Upper lobe of left lung (tissue), 6 donors: ENCODE measurements around the gene COBL. TPM values are rescaled to one million over a fixed set of nuclear protein-coding genes. Genes with fewer than 3 reads are reported as not detected.

Experiments
- ATAC-seq, 2 donors: fragments of 200-7000 bp; cut with Tn5 transposase; one replicate each; pipeline ENCODE4 v1.9.1; 2022; ENCODE audit warnings: mild to moderate bottlenecking in 2 of 2, moderate library complexity in 2 of 2; ENCODE audit not compliant: low FRiP score in 2 of 2
- DNase-seq, 2 donors: peaks; one replicate each; pipeline ENCODE4 v3.0.0-alpha.2; 2019 to 2020
- H3K27ac ChIP-seq, 4 donors: fragments of 200-600 bp; sonication (generic); one replicate each; pipeline ENCODE4 v1.5.1; 2016 to 2019
- H3K27me3 ChIP-seq, 4 donors: fragments of 200-600 bp; sonication (generic); one replicate each; pipeline ENCODE4 v1.5.1; 2017 to 2019
- H3K36me3 ChIP-seq, 4 donors: fragments of 200-600 bp; sonication (generic); one replicate each; pipeline ENCODE4 v1.5.1; 2016 to 2019
- H3K4me1 ChIP-seq, 4 donors: fragments of 200-600 bp; sonication (generic); one replicate each; pipeline ENCODE4 v1.5.1; 2018 to 2019
- H3K4me3 ChIP-seq, 4 donors: fragments of 200-600 bp; sonication (generic); one replicate each; pipeline ENCODE4 v1.5.1; 2017 to 2019; ENCODE audit warnings: mild to moderate bottlenecking in 2 of 4, moderate library complexity in 1 of 4
- H3K9me3 ChIP-seq, 4 donors: fragments of 200-600 bp; sonication (generic); one replicate each; pipeline ENCODE4 v1.5.1; 2018 to 2019
- EP300 ChIP-seq, 4 donors: sonication (generic); formaldehyde crosslinking; IDR thresholded peaks; one replicate each; pipeline ENCODE4 v1.5.1; 2017; ENCODE audit warnings: antibody characterized with exemption in 4 of 4, control low read depth in 2 of 4
- POLR2A ChIP-seq, 4 donors: fragments of 450-650 bp; IDR thresholded peaks; one replicate each; pipeline ENCODE4 v1.5.1; 2016 to 2017; ENCODE audit warnings: antibody characterized with exemption in 4 of 4, mild to moderate bottlenecking in 2 of 4
- POLR2AphosphoS5 ChIP-seq, 2 donors: sonication (generic); formaldehyde crosslinking; IDR thresholded peaks; one replicate each; pipeline ENCODE4 v1.5.1; 2017; ENCODE audit warnings: antibody characterized with exemption in 2 of 2
- WGBS, 2 donors: methylation state at CpG; one replicate each; pipeline ENCODE4 v1.1.5; 2017 to 2018; 5-methylcytosine and 5-hydroxymethylcytosine counted together
- total RNA-seq, 6 donors: library from RNA; depleted of rRNA in 4 of 6; stranded (reverse); fragments of >200 nt in 4 of 6; gene quantifications; one replicate each; pipeline versions ENCODE4 v1.1.0 to v1.2.1, GENCODE V29; 2016 to 2021
- TF ChIP-seq, protein P1 (sequence below), 6 experiments: fragments of 450-650 bp in 4 of 6; fragments of 200-600 bp in 2 of 6; sonication (generic) in 2 of 6; IDR thresholded peaks; one replicate each; pipeline ENCODE4 v1.5.1; 2016 to 2019; ENCODE audit warnings: antibody characterized with exemption in 6 of 6
- donor health status: DM: no; HTN: no; CAD: no; lungs with moderate emphysema.
- donor health status: DM: no; HTN: yes; CAD: no; lungs with severe emphysema.

COBL gene
- total RNA-seq, 6 donors from 2014 or later, result 27.0 to 54.7 (median 36.8) TPM

GRCh38 chr7:51104278-51104677 lies 212.3 kb downstream of the COBL start:
- ATAC-seq, result no peak
- Histone ChIP-seq H3K27me3 (no peaks in the 10 kb centered on the region), H3K9me3 (no peaks in the 10 kb centered on the region), H3K4me3 (no peak overlapping the region), H3K4me1 (peaks cover 0 to 3% (median 0%) of the 10 kb centered on the region in 4 donors), H3K36me3 (no peaks in the 10 kb centered on the region), H3K27ac (no peak overlapping the region)
- no peak for TF ChIP-seq POLR2AphosphoS5 (IDR thresholded peaks at IDR 0.05)
- no peak for TF ChIP-seq POLR2A (IDR thresholded peaks at IDR 0.05)
- no peak for TF ChIP-seq EP300 (IDR thresholded peaks at IDR 0.05)
- TF ChIP-seq, protein P1, sequence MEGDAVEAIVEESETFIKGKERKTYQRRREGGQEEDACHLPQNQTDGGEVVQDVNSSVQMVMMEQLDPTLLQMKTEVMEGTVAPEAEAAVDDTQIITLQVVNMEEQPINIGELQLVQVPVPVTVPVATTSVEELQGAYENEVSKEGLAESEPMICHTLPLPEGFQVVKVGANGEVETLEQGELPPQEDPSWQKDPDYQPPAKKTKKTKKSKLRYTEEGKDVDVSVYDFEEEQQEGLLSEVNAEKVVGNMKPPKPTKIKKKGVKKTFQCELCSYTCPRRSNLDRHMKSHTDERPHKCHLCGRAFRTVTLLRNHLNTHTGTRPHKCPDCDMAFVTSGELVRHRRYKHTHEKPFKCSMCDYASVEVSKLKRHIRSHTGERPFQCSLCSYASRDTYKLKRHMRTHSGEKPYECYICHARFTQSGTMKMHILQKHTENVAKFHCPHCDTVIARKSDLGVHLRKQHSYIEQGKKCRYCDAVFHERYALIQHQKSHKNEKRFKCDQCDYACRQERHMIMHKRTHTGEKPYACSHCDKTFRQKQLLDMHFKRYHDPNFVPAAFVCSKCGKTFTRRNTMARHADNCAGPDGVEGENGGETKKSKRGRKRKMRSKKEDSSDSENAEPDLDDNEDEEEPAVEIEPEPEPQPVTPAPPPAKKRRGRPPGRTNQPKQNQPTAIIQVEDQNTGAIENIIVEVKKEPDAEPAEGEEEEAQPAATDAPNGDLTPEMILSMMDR (IDR thresholded peaks at IDR 0.05), result no peak
- 65 to 78% methylated on average over 3 of the region's 3 CpGs for WGBS, 2 donors
- no peak for DNase-seq

GRCh38 chr7:51103718-51104117 lies 212.9 kb downstream of the COBL start:
- 95 to 100% methylated on average over 5 of the region's 5 CpGs for WGBS, 2 donors

GRCh38 chr7:51102828-51103227 lies 213.8 kb downstream of the COBL start:
- no peak for DNase-seq

More at GRCh38 chr7:51103718-51104117, 212.9 kb downstream of the COBL start:
- DNase-seq (peak in 1 of 2 donors; percentile 56), ATAC-seq (no peak)
- no peaks in the 10 kb centered on the region for H3K36me3 ChIP-seq
- TF ChIP-seq EP300 (IDR thresholded peaks at IDR 0.05) (no peak), POLR2A (IDR thresholded peaks at IDR 0.05) (no peak)
- TF ChIP-seq, protein P1 (IDR thresholded peaks at IDR 0.05), result no peak
- H3K4me1 ChIP-seq, result peaks cover 0 to 3% (median 0%) of the 10 kb centered on the region in 4 donors
- H3K27me3 ChIP-seq, result no peaks in the 10 kb centered on the region
- H3K27ac ChIP-seq, result no peak overlapping the region
- H3K9me3 ChIP-seq, result peaks cover 0 to 4% (median 0%) of the 10 kb centered on the region in 4 donors
- no peak overlapping the region for H3K4me3 ChIP-seq

DNA sequence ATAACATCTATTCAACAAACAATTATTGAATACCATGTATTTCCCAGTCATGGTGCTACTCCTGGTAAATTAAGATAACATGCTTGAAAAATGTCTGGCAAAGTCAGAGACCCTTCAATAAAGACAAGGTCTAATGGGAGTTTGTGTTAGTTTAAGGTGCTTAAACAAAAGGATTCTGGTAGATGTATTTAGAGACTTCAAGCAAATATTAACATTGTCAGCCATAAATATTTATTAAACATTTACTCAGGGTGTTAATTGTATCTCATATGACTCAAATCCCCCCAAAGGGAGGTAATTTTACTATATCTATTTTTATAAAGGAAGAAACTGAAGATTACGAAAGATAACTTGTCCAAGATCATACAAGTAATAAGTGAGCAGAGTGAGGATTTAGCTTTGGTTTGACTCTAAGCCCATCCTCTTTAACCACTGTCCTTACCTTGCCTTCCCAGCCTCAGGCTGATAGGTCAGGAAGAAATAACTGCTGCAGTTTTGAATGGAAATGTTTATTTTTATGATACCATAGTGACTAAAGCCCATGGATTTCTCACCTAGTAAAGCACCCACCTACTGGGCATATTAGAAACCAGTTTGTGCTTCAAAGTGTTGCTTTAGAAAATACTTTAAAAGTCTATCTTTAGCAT lies 215.4 kb downstream of the COBL start:
- no peak for ATAC-seq
- H3K9me3 ChIP-seq, result peaks cover 2 to 19% (median 7%) of the 10 kb centered on the region in 4 donors
- TF ChIP-seq, protein P1 (IDR thresholded peaks at IDR 0.05), result no peak
- TF ChIP-seq POLR2A (IDR thresholded peaks at IDR 0.05), result no peak
- H3K4me3 ChIP-seq, result no peak overlapping the region
- no peaks in the 10 kb centered on the region for H3K36me3 ChIP-seq
- H3K27me3 ChIP-seq, result no peaks in the 10 kb centered on the region
- H3K4me1 ChIP-seq, result no peaks in the 10 kb centered on the region
- DNase-seq, result no peak
- H3K27ac ChIP-seq, result no peak overlapping the region
- 92 to 96% methylated on average over 1 of the region's 1 CpG for WGBS, 2 donors

More at GRCh38 chr7:51102828-51103227, 213.8 kb downstream of the COBL start:
- H3K4me1 ChIP-seq, result peaks cover 0 to 1% (median 0%) of the 10 kb centered on the region in 4 donors
- WGBS, 2 donors, result 86 to 98% methylated on average over 2 of the region's 2 CpGs
- H3K4me3 ChIP-seq, result no peak overlapping the region
- no peaks in the 10 kb centered on the region for H3K36me3 ChIP-seq
- TF ChIP-seq, protein P1 (IDR thresholded peaks at IDR 0.05), result no peak
- no peak for TF ChIP-seq EP300 (IDR thresholded peaks at IDR 0.05)
- TF ChIP-seq POLR2AphosphoS5 (IDR thresholded peaks at IDR 0.05), result no peak
- no peak for TF ChIP-seq POLR2A (IDR thresholded peaks at IDR 0.05)
- H3K9me3 ChIP-seq, result peaks cover 2 to 11% (median 4%) of the 10 kb centered on the region in 4 donors
- no peak overlapping the region for H3K27ac ChIP-seq
- no peaks in the 10 kb centered on the region for H3K27me3 ChIP-seq
- no peak for ATAC-seq

GRCh38 chr7:51090411-51090810 lies 226.2 kb downstream of the COBL start:
- Histone ChIP-seq H3K27ac (no peak overlapping the region), H3K4me1 (no peaks in the 10 kb centered on the region), H3K9me3 (peaks cover 0 to 9% (median 0%) of the 10 kb centered on the region in 4 donors), H3K27me3 (no peaks in the 10 kb centered on the region), H3K4me3 (no peak overlapping the region), H3K36me3 (no peaks in the 10 kb centered on the region)
- TF ChIP-seq EP300 (IDR thresholded peaks at IDR 0.05), result no peak
- TF ChIP-seq POLR2A (IDR thresholded peaks at IDR 0.05), result no peak
- TF ChIP-seq, protein P1 (IDR thresholded peaks at IDR 0.05), result no peak
- no peak for TF ChIP-seq POLR2AphosphoS5 (IDR thresholded peaks at IDR 0.05)
- ATAC-seq (no peak), DNase-seq (no peak)
- 82 to 85% methylated on average over 2 of the region's 2 CpGs for WGBS, 2 donors
